Subcutaneous adipose tissue (tissue), 4 donors: Measurements from ENCODE around the gene CHRNA7. TPM values are rescaled to one million over a fixed set of nuclear protein-coding genes. Genes with fewer than 3 reads are reported as not detected.

ENCODE experiments used
- CTCF ChIP-seq: fragments of 450-650 bp; IDR thresholded peaks from one replicate; pipeline ENCODE4 v1.5.1; 2016; ENCODE audit warnings: low read depth, mild to moderate bottlenecking, control low read depth, antibody characterized with exemption, moderate library complexity
- total RNA-seq, 4 donors: library from RNA; depleted of rRNA; stranded (reverse); fragments of >200 nt; gene quantifications; one replicate each; pipeline ENCODE4 v1.1.0, GENCODE V29; 2016

CHRNA7 gene
- total RNA-seq: 1 to 10 TPM in 2 of 4 donors, under 1 TPM in 2; 0.16 to 2.2 (median 0.79) TPM

- no peak for TF ChIP-seq CTCF
Measured at GRCh38 chr15:32029862-32030781, at the start of gene CHRNA7. TSS of gene CHRNA7 (plus strand) at chr15:32030515. CDS start at chr15:32030595, 80 bp downstream.

GRCh38 chr15:31985607-31986006 lies 44.7 kb upstream of the CHRNA7 start:
- no peak for TF ChIP-seq CTCF

GRCh38 chr15:31993062-31993461 lies 37.3 kb upstream of the CHRNA7 start:
- TF ChIP-seq CTCF: no peak

- no peak for TF ChIP-seq CTCF
Measured at GRCh38 chr15:31997711-31998110, 32.6 kb upstream of the CHRNA7 start.

GRCh38 chr15:32003558-32003957 lies 26.8 kb upstream of the CHRNA7 start:
- TF ChIP-seq CTCF: no peak

- TF ChIP-seq CTCF: no peak
Measured at GRCh38 chr15:32004249-32004648, 26.1 kb upstream of the CHRNA7 start.

GRCh38 chr15:32007355-32007960 lies 22.9 kb upstream of the CHRNA7 start:
- TF ChIP-seq CTCF: no peak
